Activated CD8-positive, alpha-beta memory T cell treated with anti-CD3 and anti-CD28 coated beads, Interleukin-2, amount 50 U/mL, for 1 hour (primary cell): Measurements from ENCODE around the gene EPS8L2.
A peak's percentile ranks its signal among the peaks of the same experiment; 100 is the strongest.
"Not testable (repeated sequence)": the region's sequence is repeated elsewhere in the genome, so short reads cannot be mapped to it uniquely, and the experiment has no call there.

Experiments used
- DNase-seq: peaks from one replicate; pipeline ENCODE4 v3.0.0-alpha.2; 2020; ENCODE audit errors: extremely low read depth

EPS8L2 gene

DNA sequence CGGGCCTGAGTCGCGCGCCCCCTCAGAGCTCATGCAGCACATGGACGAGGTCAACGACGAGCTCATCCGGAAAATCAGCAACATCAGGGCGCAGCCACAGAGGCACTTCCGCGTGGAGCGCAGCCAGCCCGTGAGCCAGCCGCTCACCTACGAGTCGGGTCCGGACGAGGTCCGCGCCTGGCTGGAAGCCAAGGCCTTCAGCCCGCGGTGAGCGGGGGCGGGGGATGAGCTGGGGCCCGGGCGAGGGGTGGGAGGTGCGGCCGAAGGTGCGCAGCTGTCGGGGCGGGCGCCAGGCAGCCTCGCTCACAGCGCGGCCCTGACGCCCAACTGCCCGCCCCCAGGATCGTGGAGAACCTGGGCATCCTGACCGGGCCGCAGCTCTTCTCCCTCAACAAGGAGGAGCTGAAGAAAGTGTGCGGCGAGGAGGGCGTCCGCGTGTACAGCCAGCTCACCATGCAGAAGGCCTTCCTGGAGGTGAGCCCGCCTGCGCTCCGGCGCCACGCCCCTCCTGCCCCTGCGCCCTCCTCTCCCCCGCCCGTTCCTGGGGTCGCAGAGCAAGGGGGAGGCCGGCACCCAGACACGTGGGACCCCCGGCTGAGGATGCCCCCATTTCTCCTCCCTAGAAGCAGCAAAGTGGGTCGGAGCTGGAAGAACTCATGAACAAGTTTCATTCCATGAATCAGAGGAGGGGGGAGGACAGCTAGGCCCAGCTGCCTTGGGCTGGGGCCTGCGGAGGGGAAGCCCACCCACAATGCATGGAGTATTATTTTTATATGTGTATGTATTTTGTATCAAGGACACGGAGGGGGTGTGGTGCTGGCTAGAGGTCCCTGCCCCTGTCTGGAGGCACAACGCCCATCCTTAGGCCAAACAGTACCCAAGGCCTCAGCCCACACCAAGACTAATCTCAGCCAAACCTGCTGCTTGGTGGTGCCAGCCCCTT lies 20.5 kb downstream of the EPS8L2 start:
- DNase-seq, result no peak

GRCh38 chr11:727281-727701 lies 21.3 kb downstream of the EPS8L2 start:
- no peak for DNase-seq

- DNase-seq, result peak; percentile 51
Measured at GRCh38 chr11:727859-728748, 22.1 kb downstream of the EPS8L2 start.

GRCh38 chr11:728901-729491 lies 23.0 kb downstream of the EPS8L2 start:
- DNase-seq, result no peak

DNA sequence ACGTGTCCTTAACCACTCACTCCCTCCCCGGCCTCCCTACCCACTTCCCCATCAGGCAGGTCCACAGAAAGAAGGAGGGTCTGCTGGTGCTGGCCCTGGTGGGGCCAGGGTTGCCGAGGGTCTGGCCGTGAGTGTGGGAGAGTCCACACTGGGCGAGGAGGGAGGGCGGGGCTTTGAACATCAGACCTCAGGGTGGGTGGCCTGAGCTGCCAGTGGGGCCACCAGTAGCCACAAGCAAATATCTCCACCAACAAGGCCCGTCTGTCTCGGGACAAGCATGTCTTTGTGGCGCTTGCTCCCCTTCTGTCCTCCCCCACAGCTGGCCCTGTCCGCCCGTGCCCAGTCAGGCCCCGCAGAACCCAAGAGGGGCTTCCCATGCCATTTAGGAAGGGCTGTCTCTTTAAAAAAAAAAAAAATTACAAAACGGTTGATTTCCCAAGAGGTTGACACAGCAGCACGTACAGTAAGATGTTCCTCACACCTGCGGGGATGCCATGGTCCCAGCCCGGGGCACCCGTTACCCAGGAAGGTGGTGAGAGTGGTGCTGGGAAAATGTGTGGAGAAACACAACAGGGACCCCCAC lies 23.6 kb downstream of the EPS8L2 start:
- no peak for DNase-seq

- no peak for DNase-seq
Measured at GRCh38 chr11:733072-733471, 27.0 kb downstream of the EPS8L2 start.

GRCh38 chr11:734541-734940 lies 28.5 kb downstream of the EPS8L2 start:
- DNase-seq, result not testable (repeated sequence)

DNA sequence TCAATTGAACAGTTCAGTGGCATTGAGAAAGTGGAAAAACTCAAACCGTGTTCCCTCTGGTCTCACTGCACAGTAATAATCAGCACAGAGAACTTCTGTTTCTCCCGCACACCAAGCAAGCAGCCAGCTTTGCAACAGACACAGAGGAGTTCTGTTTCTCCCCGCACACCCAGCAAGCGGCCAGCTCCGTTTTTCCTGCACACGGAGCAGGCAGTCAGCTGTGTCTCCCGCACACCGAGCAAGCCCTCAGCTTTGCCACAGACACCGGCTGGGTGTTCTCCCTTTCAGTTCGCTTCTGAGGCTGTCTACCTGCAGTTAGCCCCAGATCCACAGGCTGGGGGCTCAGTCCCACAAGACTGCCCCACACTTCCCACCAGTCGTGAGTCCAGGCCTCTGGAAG lies 31.3 kb downstream of the EPS8L2 start:
- no peak for DNase-seq

- DNase-seq, result not testable (repeated sequence)
Measured at GRCh38 chr11:737899-738298, 31.9 kb downstream of the EPS8L2 start.

DNA sequence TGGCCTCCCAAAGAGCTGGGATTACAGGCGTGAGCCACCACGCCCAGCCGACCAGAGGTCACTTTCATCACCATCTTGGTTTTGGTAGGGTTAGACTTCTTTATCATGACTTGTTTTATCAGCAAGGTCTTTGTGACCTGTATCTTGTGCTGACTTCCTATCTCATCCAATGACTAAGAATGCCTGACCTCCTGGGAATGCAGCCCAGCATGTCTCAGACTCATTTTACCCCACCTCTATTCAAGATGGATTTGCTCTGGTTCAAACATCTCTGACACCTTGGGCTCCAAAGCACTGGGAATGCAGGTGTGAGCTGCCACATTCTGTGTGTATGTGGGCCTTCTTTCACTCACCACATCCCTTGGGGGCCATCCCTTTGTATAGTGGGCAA lies 36.1 kb downstream of the EPS8L2 start:
- DNase-seq, result no peak

DNA sequence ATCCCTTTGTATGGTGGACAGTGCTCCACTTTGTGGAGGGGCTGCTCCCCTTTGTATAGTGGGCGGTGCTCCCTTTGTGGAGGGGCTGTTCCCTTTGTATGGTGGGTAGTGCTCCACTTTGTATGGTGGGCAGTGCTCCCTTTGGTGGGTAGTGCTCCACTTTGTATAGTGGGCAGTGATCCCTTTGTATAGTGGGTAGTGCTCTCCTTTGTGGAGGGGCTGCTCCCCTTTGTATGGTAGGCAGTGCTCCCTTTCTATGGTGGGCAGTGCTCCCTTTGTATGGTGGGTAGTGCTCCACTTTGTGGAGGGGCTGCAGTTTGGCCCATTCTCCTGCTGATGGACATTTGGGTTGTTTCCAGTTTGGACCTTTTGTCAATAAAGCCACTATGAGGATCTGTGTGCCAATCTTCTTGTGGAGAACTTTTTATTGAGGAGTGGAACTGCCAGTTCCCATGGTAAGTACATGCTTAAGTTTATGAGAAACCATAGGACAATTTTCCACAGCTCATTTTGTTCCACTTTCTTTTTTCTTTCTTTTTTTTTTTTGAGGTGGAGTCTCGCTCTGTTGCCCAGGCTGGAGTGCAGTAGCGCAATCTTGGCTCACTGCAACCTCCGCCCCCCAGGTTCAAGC lies 36.7 kb downstream of the EPS8L2 start:
- no peak for DNase-seq

DNA sequence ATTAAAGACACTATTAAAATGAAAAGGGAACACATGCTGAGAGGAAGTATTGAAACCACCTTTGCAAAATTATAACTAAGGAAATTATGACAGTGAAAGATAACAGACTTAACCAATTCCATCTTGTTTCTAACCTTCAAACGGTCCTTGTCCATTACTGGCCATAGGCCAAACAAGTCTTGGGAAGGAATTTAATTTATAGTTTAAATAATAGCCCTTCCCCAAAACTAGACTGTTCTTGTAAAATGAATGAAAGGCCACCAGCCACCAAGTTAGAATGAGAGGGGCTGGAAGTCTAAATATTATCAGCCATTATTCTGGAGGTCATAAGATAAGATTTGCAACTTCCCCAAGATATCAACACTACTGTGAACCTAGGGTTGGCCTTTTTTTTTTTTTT lies 39.4 kb downstream of the EPS8L2 start:
- DNase-seq, result no peak

- no peak for DNase-seq
Measured at GRCh38 chr11:746289-747157, 40.5 kb downstream of the EPS8L2 start.

GRCh38 chr11:747158-748006 lies 41.4 kb downstream of the EPS8L2 start, which contains the start of gene TALDO1:
Gene TALDO1, plus strand, starts transcription at chr11:747464. Its CDS starts 18 bp downstream, at chr11:747482.
- no peak for DNase-seq

DNA sequence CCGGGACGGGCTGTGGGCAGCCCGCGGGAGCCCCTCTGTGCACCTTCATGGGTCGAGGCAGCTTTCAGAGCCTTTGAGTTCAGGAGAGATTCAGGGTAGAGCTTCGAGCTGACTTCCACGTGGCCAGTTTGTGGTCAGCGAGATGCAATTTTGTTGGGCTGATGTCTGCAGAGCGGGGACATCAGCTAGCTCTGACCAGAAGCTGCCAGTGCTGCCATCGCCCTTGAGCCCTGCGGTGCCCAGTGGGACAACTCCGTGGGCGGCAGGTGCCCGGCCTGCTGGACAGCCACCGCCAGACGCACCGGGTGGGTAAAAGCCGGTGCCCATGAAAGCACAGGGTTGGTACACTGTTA lies 42.0 kb downstream of the EPS8L2 start:
- no peak for DNase-seq

GRCh38 chr11:749731-750130 lies 43.7 kb downstream of the EPS8L2 start:
- no peak for DNase-seq

DNA sequence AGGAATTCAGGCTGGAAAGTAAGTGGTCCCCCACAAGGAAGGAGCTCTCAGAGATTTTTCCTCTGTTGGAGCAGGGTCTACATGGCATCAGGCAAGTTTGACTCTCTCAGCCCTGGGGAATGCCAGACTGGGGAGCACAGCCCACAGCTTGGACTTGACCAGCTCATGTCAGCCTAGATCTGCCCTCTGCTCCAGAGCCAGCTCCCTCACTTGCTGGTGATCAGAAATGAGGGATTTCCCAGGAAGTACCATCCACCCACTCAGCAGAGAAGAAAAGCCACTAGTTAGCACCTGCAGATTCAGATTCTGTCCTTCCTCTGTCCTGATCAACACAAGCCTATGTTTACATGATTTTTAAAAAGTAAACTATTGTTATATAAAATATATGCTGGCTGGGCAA lies 54.2 kb downstream of the EPS8L2 start:
- no peak for DNase-seq

- DNase-seq, result no peak
Measured at GRCh38 chr11:761526-762108, 55.6 kb downstream of the EPS8L2 start.
